Neural cell (in vitro differentiated cells): ENCODE data around the gene IGSF9B.

Source experiments
- MXI1 ChIP-seq: fragments of 450-650 bp; conservative IDR thresholded peaks from 2 replicates; pipeline ENCODE4 v1.6.1; 2014; ENCODE audit warnings: antibody characterized with exemption, mild to moderate bottlenecking; ENCODE audit not compliant: poor library complexity, severe bottlenecking
- TF ChIP-seq, protein P1 (sequence below): IDR thresholded peaks from 2 replicates; pipeline ENCODE4 v1.6.1; 2012; ENCODE audit warnings: borderline replicate concordance
- TF ChIP-seq, protein P2 (sequence below): fragments of 450-650 bp; IDR thresholded peaks from 2 replicates; pipeline ENCODE4 v1.5.1; 2014; ENCODE audit warnings: antibody characterized with exemption, mild to moderate bottlenecking, moderate library complexity; ENCODE audit not compliant: poor library complexity, severe bottlenecking

DNA sequence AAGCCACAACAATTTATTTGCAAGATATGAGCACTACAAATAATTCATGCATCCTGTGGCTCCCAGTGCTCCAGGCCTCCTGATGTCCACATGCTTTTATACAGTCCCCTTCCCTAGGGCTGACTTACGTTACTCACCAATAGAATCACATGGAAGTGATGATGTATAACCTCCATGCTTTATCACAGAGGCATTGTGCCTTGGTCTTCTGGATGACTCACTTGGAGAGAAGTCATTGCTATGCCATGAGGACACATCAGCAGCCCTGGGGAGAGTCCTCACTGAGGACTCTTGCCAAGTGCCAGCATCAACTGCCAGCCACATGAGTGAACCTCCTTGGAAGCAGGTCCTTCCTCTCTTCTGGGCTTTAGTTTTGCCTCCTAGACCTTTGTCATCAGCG, 22.0 kb upstream of the IGSF9B start:
- TF ChIP-seq, protein P1, sequence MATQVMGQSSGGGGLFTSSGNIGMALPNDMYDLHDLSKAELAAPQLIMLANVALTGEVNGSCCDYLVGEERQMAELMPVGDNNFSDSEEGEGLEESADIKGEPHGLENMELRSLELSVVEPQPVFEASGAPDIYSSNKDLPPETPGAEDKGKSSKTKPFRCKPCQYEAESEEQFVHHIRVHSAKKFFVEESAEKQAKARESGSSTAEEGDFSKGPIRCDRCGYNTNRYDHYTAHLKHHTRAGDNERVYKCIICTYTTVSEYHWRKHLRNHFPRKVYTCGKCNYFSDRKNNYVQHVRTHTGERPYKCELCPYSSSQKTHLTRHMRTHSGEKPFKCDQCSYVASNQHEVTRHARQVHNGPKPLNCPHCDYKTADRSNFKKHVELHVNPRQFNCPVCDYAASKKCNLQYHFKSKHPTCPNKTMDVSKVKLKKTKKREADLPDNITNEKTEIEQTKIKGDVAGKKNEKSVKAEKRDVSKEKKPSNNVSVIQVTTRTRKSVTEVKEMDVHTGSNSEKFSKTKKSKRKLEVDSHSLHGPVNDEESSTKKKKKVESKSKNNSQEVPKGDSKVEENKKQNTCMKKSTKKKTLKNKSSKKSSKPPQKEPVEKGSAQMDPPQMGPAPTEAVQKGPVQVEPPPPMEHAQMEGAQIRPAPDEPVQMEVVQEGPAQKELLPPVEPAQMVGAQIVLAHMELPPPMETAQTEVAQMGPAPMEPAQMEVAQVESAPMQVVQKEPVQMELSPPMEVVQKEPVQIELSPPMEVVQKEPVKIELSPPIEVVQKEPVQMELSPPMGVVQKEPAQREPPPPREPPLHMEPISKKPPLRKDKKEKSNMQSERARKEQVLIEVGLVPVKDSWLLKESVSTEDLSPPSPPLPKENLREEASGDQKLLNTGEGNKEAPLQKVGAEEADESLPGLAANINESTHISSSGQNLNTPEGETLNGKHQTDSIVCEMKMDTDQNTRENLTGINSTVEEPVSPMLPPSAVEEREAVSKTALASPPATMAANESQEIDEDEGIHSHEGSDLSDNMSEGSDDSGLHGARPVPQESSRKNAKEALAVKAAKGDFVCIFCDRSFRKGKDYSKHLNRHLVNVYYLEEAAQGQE, result no peak
- TF ChIP-seq, protein P2, sequence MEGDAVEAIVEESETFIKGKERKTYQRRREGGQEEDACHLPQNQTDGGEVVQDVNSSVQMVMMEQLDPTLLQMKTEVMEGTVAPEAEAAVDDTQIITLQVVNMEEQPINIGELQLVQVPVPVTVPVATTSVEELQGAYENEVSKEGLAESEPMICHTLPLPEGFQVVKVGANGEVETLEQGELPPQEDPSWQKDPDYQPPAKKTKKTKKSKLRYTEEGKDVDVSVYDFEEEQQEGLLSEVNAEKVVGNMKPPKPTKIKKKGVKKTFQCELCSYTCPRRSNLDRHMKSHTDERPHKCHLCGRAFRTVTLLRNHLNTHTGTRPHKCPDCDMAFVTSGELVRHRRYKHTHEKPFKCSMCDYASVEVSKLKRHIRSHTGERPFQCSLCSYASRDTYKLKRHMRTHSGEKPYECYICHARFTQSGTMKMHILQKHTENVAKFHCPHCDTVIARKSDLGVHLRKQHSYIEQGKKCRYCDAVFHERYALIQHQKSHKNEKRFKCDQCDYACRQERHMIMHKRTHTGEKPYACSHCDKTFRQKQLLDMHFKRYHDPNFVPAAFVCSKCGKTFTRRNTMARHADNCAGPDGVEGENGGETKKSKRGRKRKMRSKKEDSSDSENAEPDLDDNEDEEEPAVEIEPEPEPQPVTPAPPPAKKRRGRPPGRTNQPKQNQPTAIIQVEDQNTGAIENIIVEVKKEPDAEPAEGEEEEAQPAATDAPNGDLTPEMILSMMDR, result no peak
- no peak for TF ChIP-seq MXI1
